Ammon's horn (tissue), 1 donor: ENCODE data around the gene TRAF3IP1.
"Not testable (repeated sequence)": the region's sequence is repeated elsewhere in the genome, so short reads cannot be mapped to it uniquely, and the experiment has no call there.

ENCODE experiments used
- DNase-seq: peaks from one replicate; pipeline ENCODE4 v3.0.0-alpha.2; 2016; ENCODE audit warnings: low spot score

TRAF3IP1 gene

GRCh38 chr2:238380785-238381184 is 60.5 kb downstream of the TRAF3IP1 start:
- DNase-seq = no peak

- no peak for DNase-seq
Measured at GRCh38 chr2:238381341-238382115, 61.2 kb downstream of the TRAF3IP1 start.

- DNase-seq = no peak
Measured at GRCh38 chr2:238382381-238382781, 62.1 kb downstream of the TRAF3IP1 start.

GRCh38 chr2:238383135-238383534 is 62.8 kb downstream of the TRAF3IP1 start:
- no peak for DNase-seq

GRCh38 chr2:238383743-238384380 is 63.5 kb downstream of the TRAF3IP1 start:
- DNase-seq = no peak

GRCh38 chr2:238387332-238387731 is 67.0 kb downstream of the TRAF3IP1 start:
- DNase-seq = no peak

GRCh38 chr2:238388794-238389193 is 68.5 kb downstream of the TRAF3IP1 start:
- no peak for DNase-seq

GRCh38 chr2:238389988-238390589 is 69.8 kb downstream of the TRAF3IP1 start:
- no peak for DNase-seq

GRCh38 chr2:238391042-238391689 is 70.8 kb downstream of the TRAF3IP1 start:
- DNase-seq = no peak

- no peak for DNase-seq
Measured at GRCh38 chr2:238396663-238397062, 76.3 kb downstream of the TRAF3IP1 start.

GRCh38 chr2:238397356-238397755 is 77.0 kb downstream of the TRAF3IP1 start:
- no peak for DNase-seq

GRCh38 chr2:238398577-238398976 is 78.3 kb downstream of the TRAF3IP1 start:
- no peak for DNase-seq

- DNase-seq = no peak
Measured at GRCh38 chr2:238399094-238399493, 78.8 kb downstream of the TRAF3IP1 start.

- DNase-seq = no peak
Measured at GRCh38 chr2:238401551-238401950, 81.2 kb downstream of the TRAF3IP1 start.

GRCh38 chr2:238403632-238404405 is 83.5 kb downstream of the TRAF3IP1 start:
- no peak for DNase-seq

GRCh38 chr2:238404406-238405216 is 84.3 kb downstream of the TRAF3IP1 start:
- DNase-seq = no peak

- not testable (repeated sequence) for DNase-seq
Measured at GRCh38 chr2:238405217-238405555, 84.9 kb downstream of the TRAF3IP1 start.

- DNase-seq = no peak
Measured at GRCh38 chr2:238406221-238406997, 86.1 kb downstream of the TRAF3IP1 start.

- DNase-seq = no peak
Measured at GRCh38 chr2:238406998-238407285, 86.6 kb downstream of the TRAF3IP1 start.

- no peak for DNase-seq
Measured at GRCh38 chr2:238407566-238407965, 87.2 kb downstream of the TRAF3IP1 start.
